ENCODE data around the gene CDK12. TPM values are rescaled to one million over a fixed set of nuclear protein-coding genes. Genes with fewer than 3 reads are reported as not detected.

The CDK12 gene
- total and polyA plus RNA-seq, 7 experiments from 2014 or later: 3.6 to 118 (median 103) TPM

- Histone ChIP-seq H3K27me3 (ENCODE audit: control insufficient read depth in 2 of 2, insufficient read depth in 2 of 2, low read length in 2 of 2) (no peaks in the 10 kb centered on the region), H3K4me1 (ENCODE audit: control insufficient read depth in 2 of 2, insufficient read depth in 2 of 2, low read length in 2 of 2) (no peaks in the 10 kb centered on the region), H3K4me3 (ENCODE audit: low read length) (no peak overlapping the region), H3K9me3 (ENCODE audit: control insufficient read depth in 2 of 3, low read length in 3 of 3) (no peaks in the 10 kb centered on the region), H3K36me3 (ENCODE audit: control insufficient read depth in 2 of 3, insufficient read depth in 3 of 3, low read length in 3 of 3) (peaks cover 13 to 89% (median 41%) of the 10 kb centered on the region in 3 experiments), H3K27ac (ENCODE audit: low read depth, low read length) (no peak overlapping the region)
- peaks cover 0 to 8% (median 4%) of the 10 kb centered on the region in 7 donors for H3K4me1 Mint-ChIP-seq
- H3K4me3 Mint-ChIP-seq: no peak overlapping the region
- H3K9me3 Mint-ChIP-seq: no peaks in the 10 kb centered on the region
- CTCF ChIA-PET: no interaction called here
- peaks cover 10 to 56% (median 39%) of the 10 kb centered on the region in 5 donors for H3K36me3 Mint-ChIP-seq
- DNase-seq: no peak
- intact Hi-C loops (cut with micrococcal nuclease): no loop called here
- no peak for ATAC-seq
- H3K27me3 Mint-ChIP-seq: no peaks in the 10 kb centered on the region
- H3K27ac Mint-ChIP-seq: peak overlapping the region in 3 of 9 donors; percentile 5 to 13 (median 12)
- POLR2A ChIA-PET: no interaction called here
Observed at GRCh38 chr17:39513309-39513708, 52.0 kb downstream of the CDK12 start.

GRCh38 chr17:39513915-39514314 is 52.6 kb downstream of the CDK12 start:
- ChIA-PET CTCF (no interaction called here), POLR2A (no interaction called here)
- no peak overlapping the region for H3K4me3 ChIP-seq (ENCODE audit: low read length)
- no peak for ATAC-seq
- Mint-ChIP-seq H3K27ac (no peak overlapping the region), H3K27me3 (no peaks in the 10 kb centered on the region), H3K36me3 (peaks cover 10 to 56% (median 39%) of the 10 kb centered on the region in 5 donors), H3K9me3 (no peaks in the 10 kb centered on the region), H3K4me3 (no peak overlapping the region), H3K4me1 (peaks cover 0 to 8% (median 4%) of the 10 kb centered on the region in 7 donors)
- H3K36me3 ChIP-seq (ENCODE audit: control insufficient read depth in 2 of 3, insufficient read depth in 3 of 3, low read length in 3 of 3): peaks cover 13 to 90% (median 41%) of the 10 kb centered on the region in 3 experiments
- no peaks in the 10 kb centered on the region for H3K9me3 ChIP-seq (ENCODE audit: control insufficient read depth in 2 of 3, low read length in 3 of 3)
- no peaks in the 10 kb centered on the region for H3K27me3 ChIP-seq (ENCODE audit: control insufficient read depth in 2 of 2, insufficient read depth in 2 of 2, low read length in 2 of 2)
- H3K4me1 ChIP-seq (ENCODE audit: control insufficient read depth in 2 of 2, insufficient read depth in 2 of 2, low read length in 2 of 2): no peaks in the 10 kb centered on the region
- DNase-seq: no peak
- H3K27ac ChIP-seq (ENCODE audit: low read depth, low read length): no peak overlapping the region
- intact Hi-C loops (cut with micrococcal nuclease): no loop called here

- Histone ChIP-seq H3K27me3 (ENCODE audit: control insufficient read depth in 2 of 2, insufficient read depth in 2 of 2, low read length in 2 of 2) (no peaks in the 10 kb centered on the region), H3K4me3 (ENCODE audit: low read length) (no peak overlapping the region), H3K36me3 (ENCODE audit: control insufficient read depth in 2 of 3, insufficient read depth in 3 of 3, low read length in 3 of 3) (peaks cover 2 to 93% (median 32%) of the 10 kb centered on the region in 3 experiments), H3K9me3 (ENCODE audit: control insufficient read depth in 2 of 3, low read length in 3 of 3) (no peaks in the 10 kb centered on the region), H3K27ac (ENCODE audit: low read depth, low read length) (no peak overlapping the region), H3K4me1 (ENCODE audit: control insufficient read depth in 2 of 2, insufficient read depth in 2 of 2, low read length in 2 of 2) (no peaks in the 10 kb centered on the region)
- Mint-ChIP-seq H3K4me1 (peaks cover 0 to 6% (median 0%) of the 10 kb centered on the region in 7 donors), H3K9me3 (no peaks in the 10 kb centered on the region), H3K36me3 (peaks cover 5 to 33% (median 18%) of the 10 kb centered on the region in 5 donors), H3K27me3 (no peaks in the 10 kb centered on the region), H3K4me3 (no peak overlapping the region), H3K27ac (no peak overlapping the region)
- ATAC-seq (no peak), DNase-seq (no peak)
- POLR2A ChIA-PET: no interaction called here
- CTCF ChIA-PET: no interaction called here
- intact Hi-C loops (cut with micrococcal nuclease): no loop called here
Observed at GRCh38 chr17:39517224-39517623, 55.9 kb downstream of the CDK12 start.

GRCh38 chr17:39525801-39526506 is 64.7 kb downstream of the CDK12 start:
- no peak overlapping the region for H3K4me3 ChIP-seq (ENCODE audit: low read length)
- POLR2A ChIA-PET: no interaction called here
- Mint-ChIP-seq H3K27ac (no peak overlapping the region), H3K9me3 (no peaks in the 10 kb centered on the region), H3K27me3 (no peaks in the 10 kb centered on the region), H3K36me3 (peaks cover 8 to 61% (median 27%) of the 10 kb centered on the region in 5 donors), H3K4me3 (no peak overlapping the region), H3K4me1 (peaks cover 0 to 7% (median 0%) of the 10 kb centered on the region in 7 donors)
- peaks cover 33 to 89% (median 33%) of the 10 kb centered on the region in 3 experiments for H3K36me3 ChIP-seq (ENCODE audit: control insufficient read depth in 2 of 3, insufficient read depth in 3 of 3, low read length in 3 of 3)
- ATAC-seq (no peak), DNase-seq (no peak)
- H3K9me3 ChIP-seq (ENCODE audit: control insufficient read depth in 2 of 3, low read length in 3 of 3): no peaks in the 10 kb centered on the region
- CTCF ChIA-PET: interaction anchor here (1.2 kb wide), 1 partner anchor 14 kb away, joined by 3 read pairs; no protein-coding TSS in a partner anchor
- H3K27me3 ChIP-seq (ENCODE audit: control insufficient read depth in 2 of 2, insufficient read depth in 2 of 2, low read length in 2 of 2): no peaks in the 10 kb centered on the region
- intact Hi-C loops (cut with micrococcal nuclease): no loop called here
- no peaks in the 10 kb centered on the region for H3K4me1 ChIP-seq (ENCODE audit: control insufficient read depth in 2 of 2, insufficient read depth in 2 of 2, low read length in 2 of 2)
- no peak overlapping the region for H3K27ac ChIP-seq (ENCODE audit: low read depth, low read length)

GRCh38 chr17:39527220-39527813 is 66.0 kb downstream of the CDK12 start:
- Histone ChIP-seq H3K4me3 (ENCODE audit: low read length) (no peak overlapping the region), H3K27me3 (ENCODE audit: control insufficient read depth in 2 of 2, insufficient read depth in 2 of 2, low read length in 2 of 2) (no peaks in the 10 kb centered on the region), H3K27ac (ENCODE audit: low read depth, low read length) (no peak overlapping the region), H3K4me1 (ENCODE audit: control insufficient read depth in 2 of 2, insufficient read depth in 2 of 2, low read length in 2 of 2) (no peaks in the 10 kb centered on the region), H3K9me3 (ENCODE audit: control insufficient read depth in 2 of 3, low read length in 3 of 3) (no peaks in the 10 kb centered on the region), H3K36me3 (ENCODE audit: control insufficient read depth in 2 of 3, insufficient read depth in 3 of 3, low read length in 3 of 3) (peaks cover 33 to 86% (median 41%) of the 10 kb centered on the region in 3 experiments)
- ChIA-PET POLR2A (no interaction called here), CTCF (interaction anchor here (1.2 kb wide), 1 partner anchor 12 kb away, joined by 3 read pairs; no protein-coding TSS in a partner anchor)
- H3K36me3 Mint-ChIP-seq: peaks cover 8 to 70% (median 27%) of the 10 kb centered on the region in 5 donors
- H3K27me3 Mint-ChIP-seq: no peaks in the 10 kb centered on the region
- no peak overlapping the region for H3K4me3 Mint-ChIP-seq
- ATAC-seq (no peak), DNase-seq (peak in 5 of 9 donors; percentile 9 to 25 (median 16))
- no peaks in the 10 kb centered on the region for H3K9me3 Mint-ChIP-seq
- H3K4me1 Mint-ChIP-seq: peaks cover 0 to 7% (median 0%) of the 10 kb centered on the region in 7 donors
- intact Hi-C loops (cut with micrococcal nuclease): loop anchor here in 1 of 2 donors (1.0 kb wide), 2 partner anchors 96 to 227 kb away; no protein-coding TSS in a partner anchor
- H3K27ac Mint-ChIP-seq: no peak overlapping the region

GRCh38 chr17:39529455-39529854 is 68.2 kb downstream of the CDK12 start:
- no peaks in the 10 kb centered on the region for H3K27me3 ChIP-seq (ENCODE audit: control insufficient read depth in 2 of 2, insufficient read depth in 2 of 2, low read length in 2 of 2)
- peaks cover 4 to 61% (median 19%) of the 10 kb centered on the region in 5 donors for H3K36me3 Mint-ChIP-seq
- CTCF ChIA-PET: no interaction called here
- H3K9me3 ChIP-seq (ENCODE audit: control insufficient read depth in 2 of 3, low read length in 3 of 3): no peaks in the 10 kb centered on the region
- peaks cover 0 to 7% (median 0%) of the 10 kb centered on the region in 7 donors for H3K4me1 Mint-ChIP-seq
- no peak overlapping the region for H3K4me3 ChIP-seq (ENCODE audit: low read length)
- no peak overlapping the region for H3K4me3 Mint-ChIP-seq
- no peak overlapping the region for H3K27ac ChIP-seq (ENCODE audit: low read depth, low read length)
- POLR2A ChIA-PET: no interaction called here
- no peaks in the 10 kb centered on the region for H3K27me3 Mint-ChIP-seq
- H3K9me3 Mint-ChIP-seq: no peaks in the 10 kb centered on the region
- intact Hi-C loops (cut with micrococcal nuclease): no loop called here
- H3K36me3 ChIP-seq (ENCODE audit: control insufficient read depth in 2 of 3, insufficient read depth in 3 of 3, low read length in 3 of 3): peaks cover 24 to 68% (median 34%) of the 10 kb centered on the region in 3 experiments
- H3K4me1 ChIP-seq (ENCODE audit: control insufficient read depth in 2 of 2, insufficient read depth in 2 of 2, low read length in 2 of 2): no peaks in the 10 kb centered on the region
- ATAC-seq (no peak), DNase-seq (no peak)
- no peak overlapping the region for H3K27ac Mint-ChIP-seq
